GM21786 (cell line): ENCODE measurements around the gene CLDN6.

Source experiments
- ATAC-seq: cut with Tn5 transposase; IDR thresholded peaks from one replicate; pipeline ENCODE4 v1.9.1; 2021; ENCODE audit not compliant: unreplicated experiment

The CLDN6 gene

GRCh38 chr16:2974319-2975056 is 43.5 kb downstream of the CLDN6 start:
- no peak for ATAC-seq

DNA sequence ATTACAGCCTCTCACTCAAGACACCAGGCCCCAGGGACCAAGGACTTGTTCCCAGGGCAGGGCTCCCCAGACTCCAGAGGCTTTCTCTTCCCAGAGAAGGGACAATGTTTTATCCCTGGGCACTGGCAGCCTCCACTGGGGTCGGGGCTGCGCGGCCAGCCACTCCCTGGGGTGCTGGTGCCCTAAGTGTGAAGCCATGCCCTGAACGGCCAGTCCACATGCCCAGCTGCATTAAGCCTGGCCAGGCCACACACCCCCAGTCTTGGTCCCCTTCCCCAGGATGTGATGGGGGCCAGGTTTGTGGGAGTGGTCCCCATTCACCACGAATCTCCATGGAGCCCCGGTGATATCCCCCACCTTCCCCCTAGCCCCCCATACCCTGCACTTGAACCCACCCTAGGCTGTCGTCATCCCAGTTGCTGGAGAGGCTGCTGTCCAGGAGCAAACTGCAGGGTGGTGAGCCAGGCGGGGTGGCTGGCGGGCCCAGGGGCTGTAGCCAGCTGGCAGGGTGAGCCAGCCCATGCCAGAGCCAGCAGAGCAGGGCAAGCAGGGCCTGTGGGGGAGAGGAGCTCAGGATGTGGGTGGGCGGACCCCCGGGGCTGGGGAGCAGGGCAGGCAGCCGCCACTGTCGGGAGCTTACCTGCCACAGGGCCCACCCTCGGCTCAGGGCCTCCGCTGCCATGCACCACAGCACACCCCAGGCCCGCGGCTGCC is 44.2 kb downstream of the CLDN6 start:
- no peak for ATAC-seq

GRCh38 chr16:2973093-2973492 is 44.9 kb downstream of the CLDN6 start:
- no peak for ATAC-seq

GRCh38 chr16:2971985-2972784 is 45.8 kb downstream of the CLDN6 start:
- ATAC-seq, result no peak

DNA sequence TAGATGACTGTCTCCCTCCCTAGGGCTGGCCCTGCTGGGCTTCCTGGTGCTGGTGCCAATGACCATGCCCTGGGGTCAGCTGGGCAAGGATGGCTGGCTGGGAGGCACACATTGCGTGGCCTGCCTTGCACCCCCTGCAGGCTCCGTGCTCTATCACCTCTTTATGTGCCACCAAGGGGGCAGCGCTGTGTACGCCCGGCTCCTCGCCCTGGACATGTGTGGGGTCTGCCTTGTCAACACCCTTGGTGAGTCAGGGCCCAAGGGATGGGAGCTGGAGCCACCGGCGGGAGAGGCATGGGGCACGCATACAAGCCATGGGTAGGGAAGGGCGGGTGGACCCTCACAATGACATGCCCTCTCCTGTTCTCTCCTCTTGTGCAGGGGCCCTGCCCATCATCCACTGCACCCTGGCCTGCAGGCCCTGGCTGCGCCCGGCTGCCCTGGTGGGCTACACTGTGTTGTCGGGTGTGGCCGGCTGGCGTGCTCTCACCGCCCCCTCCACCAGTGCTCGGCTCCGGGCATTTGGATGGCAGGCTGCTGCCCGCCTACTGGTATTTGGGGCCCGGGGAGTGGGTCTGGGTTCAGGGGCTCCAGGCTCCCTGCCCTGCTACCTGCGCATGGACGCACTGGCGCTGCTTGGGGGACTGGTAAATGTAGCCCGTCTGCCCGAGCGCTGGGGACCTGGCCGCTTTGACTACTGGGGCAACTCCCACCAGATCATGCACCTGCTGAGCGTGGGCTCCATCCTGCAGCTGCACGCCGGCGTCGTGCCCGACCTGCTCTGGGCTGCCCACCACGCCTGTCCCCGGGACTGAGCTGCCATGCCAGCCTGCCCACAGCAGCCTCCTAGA is 46.6 kb downstream of the CLDN6 start:
- ATAC-seq, result no peak

- no peak for ATAC-seq
These were observed 47.4 kb downstream of the CLDN6 start for GRCh38 chr16:2970563-2970962.

- ATAC-seq, result no peak
These were observed 48.1 kb downstream of the CLDN6 start for GRCh38 chr16:2969545-2970521.

- peak; percentile 67 for ATAC-seq
These were observed 49.0 kb downstream of the CLDN6 start, which contains the start of gene PAQR4 for GRCh38 chr16:2968738-2969544. TSS of gene PAQR4 (plus strand) at chr16:2969348. CDS start at chr16:2969675, 327 bp downstream.

DNA sequence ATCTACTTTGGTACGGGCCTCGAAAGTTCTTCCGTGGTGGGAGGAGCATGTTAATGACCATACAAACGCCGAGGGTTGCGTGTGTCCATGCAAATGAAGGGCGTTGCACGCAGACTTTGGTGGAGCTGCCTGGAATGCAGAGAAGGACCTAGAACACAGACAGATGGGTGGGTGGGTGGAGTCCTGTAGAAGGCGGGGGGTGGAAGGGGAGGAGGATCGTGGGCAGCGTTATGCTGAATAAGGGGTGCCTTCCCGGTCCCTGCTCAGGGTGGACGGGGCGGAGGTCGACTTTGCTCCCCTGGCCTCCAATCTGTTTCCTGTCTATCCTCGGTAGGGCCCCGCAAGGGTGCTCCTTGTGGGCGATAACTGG is 49.6 kb downstream of the CLDN6 start:
- ATAC-seq, result no peak

DNA sequence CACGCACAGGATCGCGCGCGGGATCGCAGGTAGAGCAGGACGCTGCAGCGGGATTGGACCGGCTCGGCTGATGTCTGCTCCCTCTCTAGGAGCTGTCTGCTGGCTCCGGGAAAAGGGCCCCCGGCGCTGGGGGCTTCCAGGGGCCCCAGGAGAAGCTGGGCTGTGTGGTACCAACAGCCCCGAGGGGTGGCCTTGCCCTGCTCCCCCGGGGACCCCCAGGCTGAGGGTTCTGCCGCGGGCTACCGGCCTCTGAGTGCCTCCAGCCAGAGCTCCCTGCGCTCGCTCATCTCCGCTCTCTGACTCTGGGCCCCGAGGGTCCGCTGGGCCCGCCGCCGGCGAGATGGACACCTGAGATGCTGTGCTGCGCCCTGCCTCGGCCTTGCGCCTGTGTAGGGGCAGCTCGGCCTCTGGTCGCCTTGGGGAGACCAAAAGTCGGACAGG is 50.2 kb downstream of the CLDN6 start:
- ATAC-seq, result no peak

GRCh38 chr16:2967211-2967631 is 50.8 kb downstream of the CLDN6 start:
- ATAC-seq, result no peak

DNA sequence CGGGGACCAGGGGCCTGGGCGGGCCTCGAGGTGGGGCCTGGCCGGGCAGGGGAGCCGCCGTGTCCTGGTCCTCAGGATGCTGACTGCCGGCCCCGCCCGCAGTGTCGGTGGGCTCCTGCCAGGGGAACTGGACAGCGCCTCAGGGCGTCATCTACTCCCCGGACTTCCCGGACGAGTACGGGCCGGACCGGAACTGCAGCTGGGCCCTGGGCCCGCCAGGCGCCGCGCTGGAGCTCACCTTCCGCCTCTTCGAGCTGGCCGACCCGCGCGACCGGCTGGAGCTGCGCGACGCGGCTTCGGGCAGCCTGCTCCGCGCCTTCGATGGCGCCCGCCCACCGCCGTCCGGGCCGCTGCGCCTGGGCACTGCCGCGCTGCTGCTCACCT is 51.2 kb downstream of the CLDN6 start:
- ATAC-seq, result no peak

- no peak for ATAC-seq
These were observed 51.8 kb downstream of the CLDN6 start for GRCh38 chr16:2966043-2966807.
